PC-9 (cell line): ENCODE measurements around the gene P2RY8.

Source experiments
- CTCF ChIP-seq: fragments of 200-600 bp; sonication (generic); conservative IDR thresholded peaks from 2 replicates; pipeline ENCODE4 v1.6.1; 2017; ENCODE audit warnings: mixed run types, antibody characterized with exemption, mild to moderate bottlenecking, moderate library complexity
- EZH2 ChIP-seq: fragments of 200-600 bp; sonication (generic); IDR thresholded peaks from 2 replicates; pipeline ENCODE4 v1.8.0; 2017; ENCODE audit warnings: antibody characterized with exemption, low read depth

GRCh38 chrX:1531096-1531890 is 5.7 kb downstream of the P2RY8 start:
- TF ChIP-seq CTCF (no peak), EZH2 (no peak)
